Kidney (tissue), 14 donors: Measurements from ENCODE around the gene FARS2. TPM values are rescaled to one million over a fixed set of nuclear protein-coding genes. Genes with fewer than 3 reads are reported as not detected.

ENCODE experiments used
- DNase-seq, 5 donors: peaks; one replicate each; pipeline ENCODE4 v3.0.0-alpha.2; 2013 to 2020
- FAIRE-seq: peaks from 2 replicates; lab custom pipeline; 2012; peaks lifted over from hg19 to GRCh38; lab: Jason Lieb, UNC
- H3K27ac ChIP-seq, 2 donors: one replicate each; pipeline ENCODE4 v1.7.0; 2013; ENCODE audit warnings: low read depth in 2 of 2, low read length in 2 of 2, inconsistent platforms in 1 of 2
- H3K27me3 ChIP-seq: one replicate; pipeline ENCODE4 v1.7.1; 2013; ENCODE audit warnings: low read length, inconsistent platforms; ENCODE audit not compliant: control insufficient read depth, insufficient read depth
- H3K36me3 ChIP-seq, 3 donors: one replicate each; pipeline versions ENCODE4 v1.7.0 to v1.7.1; 2013; ENCODE audit warnings: low read length in 3 of 3, control low read depth in 1 of 3, inconsistent platforms in 1 of 3; ENCODE audit not compliant: insufficient read depth in 3 of 3, control insufficient read depth in 2 of 3
- H3K4me1 ChIP-seq, 3 donors: one replicate each; pipeline versions ENCODE4 v1.7.0 to v1.7.1; 2013; ENCODE audit warnings: low read length in 3 of 3, inconsistent platforms in 1 of 3, low read depth in 1 of 3; ENCODE audit not compliant: control insufficient read depth in 2 of 3, insufficient read depth in 2 of 3
- H3K4me3 ChIP-seq, 3 donors: one replicate each; pipeline versions ENCODE4 v1.7.0 to v1.8.1; 2013; ENCODE audit warnings: low read length in 3 of 3, control low read depth in 1 of 3, inconsistent platforms in 1 of 3
- H3K9ac ChIP-seq, 3 donors: one replicate each; pipeline versions ENCODE4 v1.7.0 to v1.7.1; 2013; ENCODE audit warnings: low read length in 3 of 3, control low read depth in 1 of 3, inconsistent platforms in 1 of 3
- H3K9me3 ChIP-seq, 3 donors: one replicate each; pipeline versions ENCODE4 v1.7.0 to v1.7.1; 2013; ENCODE audit warnings: low read length in 3 of 3, control low read depth in 1 of 3, inconsistent platforms in 1 of 3; ENCODE audit not compliant: control insufficient read depth in 2 of 3, insufficient read depth in 1 of 3
- CTCF ChIP-seq: IDR thresholded peaks from 3 replicates; pipeline ENCODE4 v1.5.1; 2012; ENCODE audit warnings: mild to moderate bottlenecking, moderate library complexity, borderline replicate concordance; ENCODE audit not compliant: insufficient read depth; ENCODE audit errors: extremely low read depth
- intact Hi-C: fragments of 100-400 bp; cut with DNase I; formaldehyde crosslinking; loops from one replicate; pipeline ENCODE4 v1.11.1; 2022
- polyA plus RNA-seq: library from polyadenylated mRNA; stranded (reverse); fragments of 350-450 nt; fragmentation: Illumina TruSeq; extraction: RNeasy Lipid Tissue Mini Kit (QIAGEN cat#74804); gene quantifications from one replicate; pipeline ENCODE4 v1.2.3, GENCODE V29; 2014; ENCODE audit warnings: low read depth, low replicate concordance; ENCODE audit not compliant: insufficient read depth
- total RNA-seq: library from RNA; stranded (reverse); fragmentation: NEBNext Ultra II Directional; extraction: Animal tissue kit (Norgen Biotek cat#: 25700); gene quantifications from one replicate; pipeline ENCODE4 v1.2.1, GENCODE V29; 2021
- donor health status: control.
- donor health status: control.
- donor health status: control.
- donor health status: control.
- donor health status: control.
- donor health status: DM: yes; HTN: yes; CAD: no.
- donor health status: Normal renal cell carcinoma (clear cell type).

Gene FARS2
- total and polyA plus RNA-seq, 2 donors from 2014 or later, result 22.1 to 24.8 TPM

DNA sequence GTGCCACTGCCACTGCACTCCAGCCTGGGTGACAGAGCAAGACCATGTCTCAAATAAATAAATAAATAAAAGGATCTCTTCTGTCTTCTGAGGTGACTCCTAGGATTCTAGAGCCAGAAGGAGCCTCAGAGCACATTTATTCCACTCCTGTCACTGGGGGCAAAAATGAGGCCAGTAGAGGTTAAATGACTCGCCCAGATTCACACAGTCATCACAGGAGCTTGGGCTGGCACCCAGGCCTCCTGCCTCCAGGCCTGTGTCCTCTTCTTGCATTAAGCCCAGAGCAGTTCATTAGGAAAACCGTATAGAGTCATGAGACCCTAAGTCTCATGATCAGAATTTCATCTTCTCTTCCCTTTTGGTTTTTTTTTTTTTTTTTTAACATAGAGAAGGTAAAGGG lies 502.1 kb downstream of the FARS2 start:
- intact Hi-C loops, result no loop called here
- Histone ChIP-seq H3K27me3 (no peaks in the 10 kb centered on the region), H3K4me1 (peaks cover 0 to 2% (median 0%) of the 10 kb centered on the region in 3 donors), H3K27ac (no peak overlapping the region), H3K9ac (no peak overlapping the region), H3K4me3 (no peak overlapping the region), H3K9me3 (no peaks in the 10 kb centered on the region), H3K36me3 (no peaks in the 10 kb centered on the region)
- DNase-seq (no peak), FAIRE-seq (no peak)
- no peak for TF ChIP-seq CTCF

DNA sequence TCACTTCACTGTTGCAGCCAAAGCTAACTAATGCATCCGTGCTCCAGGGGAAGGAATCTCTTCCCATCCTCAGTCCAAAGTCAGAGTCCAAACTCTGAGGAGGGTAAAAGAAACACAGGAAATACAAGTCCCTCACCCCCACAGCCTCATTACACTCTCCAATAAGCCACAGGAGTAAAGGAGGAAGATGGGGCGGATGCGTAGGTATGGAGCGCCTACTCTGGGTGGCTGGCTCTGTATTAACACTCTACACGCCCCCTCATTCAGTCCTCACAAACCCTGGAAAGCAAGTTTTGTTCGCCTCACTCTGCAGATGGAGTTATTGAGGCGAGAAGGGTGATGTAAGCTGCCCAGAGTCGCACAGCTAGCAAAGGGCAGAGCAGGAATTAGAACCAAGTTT lies 502.6 kb downstream of the FARS2 start:
- H3K4me3 ChIP-seq, result no peak overlapping the region
- no peak overlapping the region for H3K9ac ChIP-seq
- H3K4me1 ChIP-seq, result peaks cover 0 to 2% (median 0%) of the 10 kb centered on the region in 3 donors
- intact Hi-C loops, result no loop called here
- no peak for TF ChIP-seq CTCF
- no peak overlapping the region for H3K27ac ChIP-seq
- DNase-seq, result peak in 4 of 5 donors; percentile 60 to 85 (median 66)
- no peaks in the 10 kb centered on the region for H3K27me3 ChIP-seq
- H3K36me3 ChIP-seq, result no peaks in the 10 kb centered on the region
- no peaks in the 10 kb centered on the region for H3K9me3 ChIP-seq
- no peak for FAIRE-seq

DNA sequence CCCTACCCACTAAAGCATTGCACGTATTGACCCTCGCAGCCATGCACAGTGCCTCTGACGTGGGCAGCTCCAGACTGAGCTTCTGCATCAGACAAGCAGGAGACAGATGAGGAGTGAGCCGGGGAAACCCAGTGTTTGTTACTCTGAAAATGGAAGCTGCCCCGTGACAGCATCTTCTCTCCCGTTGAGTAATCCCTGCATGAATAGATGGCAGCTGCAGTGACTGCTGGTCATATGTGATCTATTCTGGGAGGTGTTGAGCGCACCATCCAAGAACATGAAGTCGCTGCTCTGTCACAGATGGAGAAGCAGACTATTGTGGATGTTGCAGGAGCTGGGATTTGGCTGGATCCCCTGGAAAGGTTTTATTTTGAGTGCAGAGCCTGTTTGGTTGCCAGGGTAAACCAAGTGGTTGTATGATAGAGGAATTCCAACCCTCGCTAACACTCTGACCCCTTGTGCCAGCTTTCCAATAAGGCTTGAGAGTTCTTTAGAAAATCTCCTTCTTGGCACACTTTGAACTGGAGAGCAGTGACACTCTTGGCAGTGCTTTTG lies 503.2 kb downstream of the FARS2 start:
- H3K27ac ChIP-seq, result no peak overlapping the region
- FAIRE-seq (no peak), DNase-seq (no peak)
- intact Hi-C loops, result no loop called here
- no peaks in the 10 kb centered on the region for H3K36me3 ChIP-seq
- no peak for TF ChIP-seq CTCF
- H3K4me3 ChIP-seq, result no peak overlapping the region
- H3K4me1 ChIP-seq, result peaks cover 0 to 2% (median 0%) of the 10 kb centered on the region in 3 donors
- H3K9me3 ChIP-seq, result no peaks in the 10 kb centered on the region
- no peak overlapping the region for H3K9ac ChIP-seq
- H3K27me3 ChIP-seq, result no peaks in the 10 kb centered on the region
